Right atrium auricular region (tissue), 2 donors: ENCODE measurements around the gene PDE4B. TPM values are rescaled to one million over a fixed set of nuclear protein-coding genes. Genes with fewer than 3 reads are reported as not detected.

Experiments used
- DNase-seq: peaks from one replicate; pipeline ENCODE4 v3.0.0-alpha.2; 2019; ENCODE audit warnings: low spot score
- H3K27ac ChIP-seq, 2 donors: fragments of 200-600 bp; sonication (generic); 1 replicate in 1 of 2; 2 replicates in 1 of 2; pipeline ENCODE4 v1.5.1; 2016 to 2019
- H3K27me3 ChIP-seq, 2 donors: fragments of 200-600 bp; sonication (generic); one replicate each; pipeline versions ENCODE4 v1.5.1 to v1.6.0; 2017 to 2019
- H3K36me3 ChIP-seq: fragments of 200-600 bp; sonication (generic); one replicate; pipeline ENCODE4 v1.5.1; 2016
- H3K4me1 ChIP-seq, 2 donors: fragments of 200-600 bp; sonication (generic); one replicate each; pipeline versions ENCODE4 v1.5.1 to v1.6.0; 2017 to 2019
- H3K4me3 ChIP-seq, 2 donors: fragments of 200-600 bp; sonication (generic); 1 replicate in 1 of 2; 2 replicates in 1 of 2; pipeline ENCODE4 v1.5.1; 2017 to 2019; ENCODE audit warnings: mild to moderate bottlenecking in 1 of 2, moderate library complexity in 1 of 2
- H3K9me3 ChIP-seq, 2 donors: fragments of 200-600 bp; sonication (generic); one replicate each; pipeline ENCODE4 v1.5.1; 2019
- CTCF ChIP-seq, 2 donors: fragments of 200-600 bp; sonication (generic); IDR thresholded peaks; one replicate each; pipeline ENCODE4 v1.5.1; 2019; ENCODE audit warnings: antibody characterized with exemption in 2 of 2
- total RNA-seq, 2 donors: library from RNA; depleted of rRNA; stranded (reverse); fragments of >200 nt; gene quantifications; one replicate each; pipeline ENCODE4 v1.1.0, GENCODE V29; 2016

PDE4B gene
- total RNA-seq, 2 donors from 2014 or later = 16.0 to 27.7 TPM

GRCh38 chr1:66217561-66217960, 424.9 kb downstream of the PDE4B start:
- no peak for TF ChIP-seq CTCF (IDR thresholded peaks at IDR 0.05)
- Histone ChIP-seq H3K4me3 (no peak overlapping the region), H3K9me3 (no peaks in the 10 kb centered on the region), H3K36me3 (no peaks in the 10 kb centered on the region), H3K4me1 (no peaks in the 10 kb centered on the region), H3K27me3 (no peaks in the 10 kb centered on the region), H3K27ac (no peak overlapping the region)
- DNase-seq = no peak

DNA sequence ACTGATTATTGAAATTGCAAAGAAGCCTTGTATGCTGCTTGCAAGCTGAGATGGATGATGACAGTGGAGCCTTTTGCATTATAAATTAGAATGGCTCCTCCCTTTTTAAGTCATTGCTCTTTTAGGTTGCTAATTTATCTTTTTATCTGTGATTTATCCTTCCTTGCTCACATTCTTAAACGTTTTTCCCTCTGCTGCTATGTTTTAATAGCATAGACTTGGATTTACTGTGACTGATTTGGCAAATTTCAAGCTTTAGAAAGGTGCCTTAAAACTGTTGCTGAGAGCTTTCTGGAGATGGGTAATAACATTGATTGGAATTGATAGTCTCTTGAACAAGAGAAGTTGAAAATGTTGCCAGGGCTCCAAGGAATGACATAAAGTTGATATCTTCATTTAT, 427.8 kb downstream of the PDE4B start:
- H3K36me3 ChIP-seq = no peaks in the 10 kb centered on the region
- H3K4me3 ChIP-seq = no peak overlapping the region
- no peak for DNase-seq
- H3K9me3 ChIP-seq = no peaks in the 10 kb centered on the region
- TF ChIP-seq CTCF (IDR thresholded peaks at IDR 0.05) = no peak
- no peak overlapping the region for H3K27ac ChIP-seq
- no peaks in the 10 kb centered on the region for H3K27me3 ChIP-seq
- H3K4me1 ChIP-seq = no peaks in the 10 kb centered on the region

- Histone ChIP-seq H3K27me3 (no peaks in the 10 kb centered on the region), H3K9me3 (no peaks in the 10 kb centered on the region), H3K36me3 (no peaks in the 10 kb centered on the region), H3K4me3 (no peak overlapping the region), H3K27ac (no peak overlapping the region), H3K4me1 (no peaks in the 10 kb centered on the region)
- DNase-seq = no peak
- TF ChIP-seq CTCF (IDR thresholded peaks at IDR 0.05) = no peak
These were observed 431.0 kb downstream of the PDE4B start for GRCh38 chr1:66223681-66224080.

- TF ChIP-seq CTCF (IDR thresholded peaks at IDR 0.05) = no peak
- no peak for DNase-seq
- Histone ChIP-seq H3K4me1 (no peaks in the 10 kb centered on the region), H3K4me3 (no peak overlapping the region), H3K27me3 (no peaks in the 10 kb centered on the region), H3K9me3 (no peaks in the 10 kb centered on the region), H3K27ac (no peak overlapping the region), H3K36me3 (no peaks in the 10 kb centered on the region)
These were observed 434.3 kb downstream of the PDE4B start for GRCh38 chr1:66226985-66227384.

- H3K4me3 ChIP-seq = no peak overlapping the region
- no peaks in the 10 kb centered on the region for H3K36me3 ChIP-seq
- H3K4me1 ChIP-seq = no peaks in the 10 kb centered on the region
- H3K9me3 ChIP-seq = no peaks in the 10 kb centered on the region
- DNase-seq = no peak
- no peak overlapping the region for H3K27ac ChIP-seq
- no peaks in the 10 kb centered on the region for H3K27me3 ChIP-seq
- no peak for TF ChIP-seq CTCF (IDR thresholded peaks at IDR 0.05)
These were observed 435.3 kb downstream of the PDE4B start for GRCh38 chr1:66227966-66228365.

DNA sequence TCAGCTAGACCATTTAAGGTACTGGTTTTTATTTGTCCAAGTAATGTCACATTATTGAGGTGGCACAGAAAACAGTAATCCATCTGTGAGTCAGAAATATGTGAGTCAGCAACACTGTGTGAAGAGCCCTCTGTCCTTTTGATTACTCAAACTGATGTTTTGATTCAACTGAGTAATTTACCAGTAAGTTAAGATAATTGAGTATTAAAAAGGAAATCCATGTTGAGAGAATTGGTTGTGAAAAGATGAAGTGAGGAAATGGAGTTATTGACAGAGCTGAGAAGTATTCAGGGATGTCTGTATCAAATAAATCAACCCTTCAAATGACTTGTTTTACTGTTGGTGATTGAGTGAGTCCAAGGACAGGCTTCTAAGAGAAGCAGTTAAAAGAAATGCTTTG, 438.5 kb downstream of the PDE4B start:
- H3K4me1 ChIP-seq = no peaks in the 10 kb centered on the region
- no peak for DNase-seq
- H3K4me3 ChIP-seq = no peak overlapping the region
- H3K9me3 ChIP-seq = no peaks in the 10 kb centered on the region
- no peaks in the 10 kb centered on the region for H3K27me3 ChIP-seq
- H3K27ac ChIP-seq = no peak overlapping the region
- H3K36me3 ChIP-seq = no peaks in the 10 kb centered on the region
- TF ChIP-seq CTCF (IDR thresholded peaks at IDR 0.05) = no peak
